NCI-H1930 (cell line): ENCODE measurements around the gene ADPRHL1.
"Not testable (repeated sequence)": the region's sequence is repeated elsewhere in the genome, so short reads cannot be mapped to it uniquely, and the experiment has no call there.

ENCODE experiments used
- DNase-seq, 2 experiments: peaks; one replicate each; lab custom pipeline; 2025; lab: John Stamatoyannopoulos, UW

Gene ADPRHL1

GRCh38 chr13:113401452-113402415 lies 51.6 kb downstream of the ADPRHL1 start:
- no peak for DNase-seq

- DNase-seq, result no peak
These were observed 52.5 kb downstream of the ADPRHL1 start for GRCh38 chr13:113400621-113401451.

- DNase-seq, result no peak
These were observed 53.5 kb downstream of the ADPRHL1 start for GRCh38 chr13:113399755-113400149.

- no peak for DNase-seq
These were observed 54.1 kb downstream of the ADPRHL1 start for GRCh38 chr13:113398963-113399754.

GRCh38 chr13:113397608-113398425 lies 55.5 kb downstream of the ADPRHL1 start:
- no peak for DNase-seq

- no peak for DNase-seq
These were observed 59.0 kb downstream of the ADPRHL1 start for GRCh38 chr13:113394339-113394640.

GRCh38 chr13:113393563-113394338 lies 59.5 kb downstream of the ADPRHL1 start:
- peak; percentile 84 to 92 for DNase-seq

GRCh38 chr13:113393226-113393562 lies 60.1 kb downstream of the ADPRHL1 start:
- no peak for DNase-seq

- DNase-seq, result no peak
These were observed 62.3 kb downstream of the ADPRHL1 start for GRCh38 chr13:113390874-113391497.

- not testable (repeated sequence) for DNase-seq
These were observed 63.7 kb downstream of the ADPRHL1 start for GRCh38 chr13:113389586-113389985.

- DNase-seq, result no peak
These were observed 65.9 kb downstream of the ADPRHL1 start for GRCh38 chr13:113387396-113387795.

GRCh38 chr13:113383089-113383488 lies 70.2 kb downstream of the ADPRHL1 start:
- DNase-seq, result no peak

- not testable (repeated sequence) for DNase-seq
These were observed 70.7 kb downstream of the ADPRHL1 start for GRCh38 chr13:113382542-113382941.

- DNase-seq, result no peak
These were observed 74.5 kb downstream of the ADPRHL1 start for GRCh38 chr13:113378825-113379224.

- DNase-seq, result no peak
These were observed 78.6 kb downstream of the ADPRHL1 start for GRCh38 chr13:113374511-113375175.

GRCh38 chr13:113373811-113374485 lies 79.3 kb downstream of the ADPRHL1 start:
- DNase-seq, result no peak

- not testable (repeated sequence) for DNase-seq
These were observed 81.6 kb downstream of the ADPRHL1 start for GRCh38 chr13:113371701-113372100.

GRCh38 chr13:113371061-113371460 lies 82.2 kb downstream of the ADPRHL1 start:
- no peak for DNase-seq

GRCh38 chr13:113369881-113370280 lies 83.4 kb downstream of the ADPRHL1 start:
- DNase-seq, result no peak
